ENCODE data around the gene CMSS1. TPM values are rescaled to one million over a fixed set of nuclear protein-coding genes. Genes with fewer than 3 reads are reported as not detected.

Gene CMSS1
- polyA plus RNA-seq, 1 of the 3 experiments (the other 2 are of a cell fraction) = 9.1 TPM

GRCh38 chr3:100097919-100098783 is 280.5 kb downstream of the CMSS1 start:
- no peak for TF ChIP-seq GABPA (IDR thresholded peaks at IDR 0.05; ENCODE audit: low read depth)
- no peak for TF ChIP-seq FOSL2 (IDR thresholded peaks at IDR 0.05; ENCODE audit: borderline replicate concordance, low read depth)
- TF ChIP-seq, protein P1, sequence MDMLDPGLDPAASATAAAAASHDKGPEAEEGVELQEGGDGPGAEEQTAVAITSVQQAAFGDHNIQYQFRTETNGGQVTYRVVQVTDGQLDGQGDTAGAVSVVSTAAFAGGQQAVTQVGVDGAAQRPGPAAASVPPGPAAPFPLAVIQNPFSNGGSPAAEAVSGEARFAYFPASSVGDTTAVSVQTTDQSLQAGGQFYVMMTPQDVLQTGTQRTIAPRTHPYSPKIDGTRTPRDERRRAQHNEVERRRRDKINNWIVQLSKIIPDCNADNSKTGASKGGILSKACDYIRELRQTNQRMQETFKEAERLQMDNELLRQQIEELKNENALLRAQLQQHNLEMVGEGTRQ (IDR thresholded peaks at IDR 0.05; ENCODE audit: borderline replicate concordance, low read depth, low read length) = no peak
- TF ChIP-seq SMC3 (IDR thresholded peaks at IDR 0.05; ENCODE audit: low read depth, low read length) = no peak
- TF ChIP-seq YY1 (IDR thresholded peaks at IDR 0.05; ENCODE audit: low read depth) = no peak
- TF ChIP-seq MXI1 (IDR thresholded peaks at IDR 0.05; ENCODE audit: low read depth, low read length) = no peak
- no peak for TF ChIP-seq RXRA (IDR thresholded peaks at IDR 0.05; ENCODE audit: borderline replicate concordance, low read depth)
- no peak for TF ChIP-seq CHD2 (IDR thresholded peaks at IDR 0.05; ENCODE audit: low read length, partially characterized antibody)
- TF ChIP-seq JUND (IDR thresholded peaks at IDR 0.05) = no peak
- TF ChIP-seq EP300 (IDR thresholded peaks at IDR 0.05; ENCODE audit: borderline replicate concordance in 1 of 2, low read depth in 1 of 2, low read length in 1 of 2) = no peak
- no peak for TF ChIP-seq ZBTB33 (IDR thresholded peaks at IDR 0.05; ENCODE audit: borderline replicate concordance, low read depth)
- no peak for TF ChIP-seq ELF1 (IDR thresholded peaks at IDR 0.05)
- TF ChIP-seq USF1 (IDR thresholded peaks at IDR 0.05; ENCODE audit: borderline replicate concordance, low read depth) = no peak
- no peaks in the 10 kb centered on the region for H3K36me3 ChIP-seq (replicated peaks in 1 of 2; ENCODE audit: control insufficient read depth in 1 of 2, insufficient read depth in 2 of 2, low read length in 1 of 2)
- H3K27ac ChIP-seq (ENCODE audit: low read depth in 2 of 2, low read length in 1 of 2) = no peak overlapping the region; a peak in 1 of 4 replicates
- DNase-seq = no peak
- ChIA-PET CTCF (interaction anchor here (1.1 kb wide), 1 partner anchor 30 kb away, joined by 3 read pairs; no protein-coding TSS in a partner anchor), POLR2A (no interaction called here)
- H3K9me3 ChIP-seq = no peaks in the 10 kb centered on the region
- H3F3A ChIP-seq (replicated peaks; ENCODE audit: insufficient read depth) = peaks cover 3% of the 10 kb centered on the region
- H2AFZ ChIP-seq (ENCODE audit: low read depth) = no peak overlapping the region
- H3K9me2 ChIP-seq = no peaks in the 10 kb centered on the region
- no peaks in the 10 kb centered on the region for H4K20me1 ChIP-seq (ENCODE audit: insufficient read depth)
- WGBS (ENCODE audit: low lambda C conversion rate) = 92% methylated on average over 6 of the region's 6 CpGs
- H3K79me2 ChIP-seq (ENCODE audit: insufficient read depth) = no peaks in the 10 kb centered on the region
- H3K27me3 ChIP-seq (ENCODE audit: insufficient read depth) = no peaks in the 10 kb centered on the region
- no peak overlapping the region for H3K9ac ChIP-seq
- H3K4me3 ChIP-seq (ENCODE audit: low read depth in 2 of 2, low read length in 1 of 2) = no peak overlapping the region
- no peak overlapping the region for H3K4me2 ChIP-seq
- H3K4me1 ChIP-seq (ENCODE audit: control insufficient read depth in 1 of 2, insufficient read depth in 2 of 2, low read depth in 1 of 2, low read length in 1 of 2) = peaks cover 0 to 9% of the 10 kb centered on the region in 2 experiments; a peak in 3 of 4 replicates

DNA sequence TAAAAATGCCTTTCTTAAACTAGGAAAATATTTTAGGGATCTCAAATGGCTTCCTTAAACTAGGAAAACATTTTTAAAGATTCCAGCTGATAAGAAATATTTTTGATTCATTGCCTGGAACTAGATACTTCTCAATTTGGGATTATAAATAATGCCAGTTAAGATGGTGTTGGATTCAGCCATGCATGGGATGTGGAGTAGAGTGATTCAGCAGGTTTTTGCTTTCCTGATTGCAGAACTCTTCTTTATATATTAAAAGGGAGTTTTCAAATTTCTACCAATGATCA is 281.1 kb downstream of the CMSS1 start:
- no peaks in the 10 kb centered on the region for H3K9me3 ChIP-seq
- CTCF ChIA-PET = interaction anchor here (1.1 kb wide), 1 partner anchor 30 kb away, joined by 3 read pairs; no protein-coding TSS in a partner anchor
- POLR2A ChIA-PET = no interaction called here
- H3K9me2 ChIP-seq = no peaks in the 10 kb centered on the region
- peaks cover 0 to 9% of the 10 kb centered on the region in 2 experiments; a peak in 3 of 4 replicates for H3K4me1 ChIP-seq (ENCODE audit: control insufficient read depth in 1 of 2, insufficient read depth in 2 of 2, low read depth in 1 of 2, low read length in 1 of 2)
- H3K4me2 ChIP-seq = no peak overlapping the region
- no peaks in the 10 kb centered on the region for H3K27me3 ChIP-seq (ENCODE audit: insufficient read depth)
- no peak overlapping the region for H3K4me3 ChIP-seq (ENCODE audit: low read depth in 2 of 2, low read length in 1 of 2)
- H3K36me3 ChIP-seq (replicated peaks in 1 of 2; ENCODE audit: control insufficient read depth in 1 of 2, insufficient read depth in 2 of 2, low read length in 1 of 2) = no peaks in the 10 kb centered on the region
- H3K27ac ChIP-seq (ENCODE audit: low read depth in 2 of 2, low read length in 1 of 2) = no peak overlapping the region; a peak in 1 of 4 replicates
- no peaks in the 10 kb centered on the region for H3K79me2 ChIP-seq (ENCODE audit: insufficient read depth)
- H3K9ac ChIP-seq = no peak overlapping the region
- H2AFZ ChIP-seq (ENCODE audit: low read depth) = no peak overlapping the region
- H3F3A ChIP-seq (replicated peaks; ENCODE audit: insufficient read depth) = peaks cover 3% of the 10 kb centered on the region
- no peaks in the 10 kb centered on the region for H4K20me1 ChIP-seq (ENCODE audit: insufficient read depth)
- no peak for DNase-seq
- TF ChIP-seq ELF1 (IDR thresholded peaks at IDR 0.05) (no peak), NRF1 (IDR thresholded peaks at IDR 0.05; ENCODE audit: low read depth, low read length) (no peak), MEF2A (IDR thresholded peaks at IDR 0.05; ENCODE audit: borderline replicate concordance, low read depth) (no peak), EZH2phosphoT487 (IDR thresholded peaks at IDR 0.05; ENCODE audit: borderline replicate concordance, low read depth) (no peak), NFIC (IDR thresholded peaks at IDR 0.05; ENCODE audit: borderline replicate concordance) (no peak), USF1 (IDR thresholded peaks at IDR 0.05; ENCODE audit: borderline replicate concordance, low read depth) (no peak), SMC3 (IDR thresholded peaks at IDR 0.05; ENCODE audit: low read depth, low read length) (no peak), FOXM1 (IDR thresholded peaks at IDR 0.05; ENCODE audit: low read depth) (no peak), RCOR1 (IDR thresholded peaks at IDR 0.05; ENCODE audit: low read length) (no peak), JUND (IDR thresholded peaks at IDR 0.05) (no peak)
- TF ChIP-seq, protein P2, sequence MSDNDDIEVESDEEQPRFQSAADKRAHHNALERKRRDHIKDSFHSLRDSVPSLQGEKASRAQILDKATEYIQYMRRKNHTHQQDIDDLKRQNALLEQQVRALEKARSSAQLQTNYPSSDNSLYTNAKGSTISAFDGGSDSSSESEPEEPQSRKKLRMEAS (IDR thresholded peaks at IDR 0.05; ENCODE audit: low read depth) = no peak
- TF ChIP-seq, protein P1 (IDR thresholded peaks at IDR 0.05; ENCODE audit: borderline replicate concordance, low read depth, low read length) = no peak

Data from SK-N-SH (cell line).